Central memory CD8-positive, alpha-beta T cell (primary cell): ENCODE data around the gene ACOD1.
"Not testable (repeated sequence)": the region's sequence is repeated elsewhere in the genome, so short reads cannot be mapped to it uniquely, and the experiment has no call there.

Experiments
- ATAC-seq: fragments of 150-1000 bp; cut with Tn5 transposase; replicated peaks from 2 replicates; pipeline ENCODE4 v1.10.0; 2022; ENCODE audit warnings: mild to moderate bottlenecking, moderate FRiP score, moderate number of reproducible peaks; ENCODE audit not compliant: poor library complexity, severe bottlenecking; ENCODE audit errors: extremely low read depth
- DNase-seq, 2 donors: peaks; one replicate each; pipeline ENCODE4 v3.0.0; 2021; ENCODE audit warnings: low spot score in 2 of 2
- H3K27ac Mint-ChIP-seq: one replicate; pipeline ENCODE4 v1.8.0; 2022; ENCODE audit warnings: low read depth, mild to moderate bottlenecking, moderate library complexity, mixed read lengths
- H3K27me3 Mint-ChIP-seq: one replicate; pipeline ENCODE4 v1.8.0; 2022; ENCODE audit warnings: mixed read lengths
- H3K36me3 Mint-ChIP-seq: one replicate; pipeline ENCODE4 v1.8.0; 2022; ENCODE audit warnings: mild to moderate bottlenecking, moderate library complexity, mixed read lengths; ENCODE audit not compliant: insufficient read depth
- H3K4me1 Mint-ChIP-seq: one replicate; pipeline ENCODE4 v1.8.0; 2022; ENCODE audit warnings: mixed read lengths
- H3K4me3 Mint-ChIP-seq: one replicate; pipeline ENCODE4 v1.8.0; 2022; ENCODE audit warnings: mild to moderate bottlenecking, moderate library complexity, mixed read lengths
- H3K9me3 Mint-ChIP-seq: one replicate; pipeline ENCODE4 v1.8.0; 2022; ENCODE audit warnings: mixed read lengths

Gene ACOD1

GRCh38 chr13:76948149-76948548 is at the start of gene ACOD1:
TSS of gene ACOD1 (plus strand) at chr13:76948511. CDS start at chr13:76948559, 48 bp downstream.
- peaks cover 5% of the 10 kb centered on the region for H3K9me3 Mint-ChIP-seq
- H3K27ac Mint-ChIP-seq: no peak within 1 kb of the TSS
- ATAC-seq (no peak), DNase-seq (no peak)
- H3K27me3 Mint-ChIP-seq: peaks cover 46% of the 10 kb centered on the region
- H3K4me1 Mint-ChIP-seq: no peaks in the 10 kb centered on the region
- H3K4me3 Mint-ChIP-seq: no peak within 1 kb of the TSS
- no peaks in the 10 kb centered on the region for H3K36me3 Mint-ChIP-seq

- H3K4me3 Mint-ChIP-seq, H3K9me3 Mint-ChIP-seq, H3K36me3 Mint-ChIP-seq, H3K4me1 Mint-ChIP-seq, ATAC-seq, H3K27ac Mint-ChIP-seq, DNase-seq: not testable (repeated sequence)
- H3K27me3 Mint-ChIP-seq: peaks cover 75% of the 10 kb centered on the region
Observed at GRCh38 chr13:76899066-76899465, 49.2 kb upstream of the ACOD1 start.

DNA sequence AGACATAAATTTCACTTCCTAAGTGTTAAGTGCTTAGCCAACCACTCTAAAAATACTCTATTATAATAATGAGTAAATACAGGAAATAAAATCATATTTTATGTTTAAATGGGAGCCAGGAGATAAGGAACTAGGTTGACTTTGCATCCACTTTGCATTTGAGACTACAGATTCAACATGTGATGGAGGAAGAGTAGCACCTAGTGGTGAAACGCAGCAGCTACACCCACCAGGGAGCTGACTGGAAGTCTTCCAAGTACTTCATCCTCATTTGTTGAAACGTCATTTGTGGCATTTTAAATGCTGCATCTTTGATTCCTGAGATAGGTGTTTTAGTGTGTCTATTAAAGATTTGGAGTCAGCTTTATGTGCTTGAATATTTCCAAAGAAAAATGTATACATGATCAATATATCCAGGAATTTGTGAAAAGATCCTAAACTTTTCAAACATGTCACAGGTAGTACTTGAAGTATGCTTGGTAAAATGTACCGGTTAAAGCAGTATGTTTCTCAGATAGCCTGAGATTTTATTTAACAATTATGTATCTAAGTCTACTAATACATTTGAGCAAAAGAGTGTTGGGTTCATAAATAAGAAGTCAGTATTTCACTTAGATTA is 44.7 kb upstream of the ACOD1 start:
- H3K27me3 Mint-ChIP-seq: peaks cover 67% of the 10 kb centered on the region
- peaks cover 8% of the 10 kb centered on the region for H3K9me3 Mint-ChIP-seq
- ATAC-seq (peak; percentile 64), DNase-seq (peak; percentile 32 to 46)
- no peak overlapping the region for H3K4me3 Mint-ChIP-seq
- no peaks in the 10 kb centered on the region for H3K4me1 Mint-ChIP-seq
- H3K36me3 Mint-ChIP-seq: no peaks in the 10 kb centered on the region
- H3K27ac Mint-ChIP-seq: no peak overlapping the region

GRCh38 chr13:76904507-76904906 is 43.8 kb upstream of the ACOD1 start:
- Mint-ChIP-seq H3K27me3 (peaks cover 67% of the 10 kb centered on the region), H3K36me3 (no peaks in the 10 kb centered on the region), H3K9me3 (no peaks in the 10 kb centered on the region), H3K27ac (no peak overlapping the region), H3K4me1 (no peaks in the 10 kb centered on the region), H3K4me3 (no peak overlapping the region)
- DNase-seq (no peak), ATAC-seq (no peak)

DNA sequence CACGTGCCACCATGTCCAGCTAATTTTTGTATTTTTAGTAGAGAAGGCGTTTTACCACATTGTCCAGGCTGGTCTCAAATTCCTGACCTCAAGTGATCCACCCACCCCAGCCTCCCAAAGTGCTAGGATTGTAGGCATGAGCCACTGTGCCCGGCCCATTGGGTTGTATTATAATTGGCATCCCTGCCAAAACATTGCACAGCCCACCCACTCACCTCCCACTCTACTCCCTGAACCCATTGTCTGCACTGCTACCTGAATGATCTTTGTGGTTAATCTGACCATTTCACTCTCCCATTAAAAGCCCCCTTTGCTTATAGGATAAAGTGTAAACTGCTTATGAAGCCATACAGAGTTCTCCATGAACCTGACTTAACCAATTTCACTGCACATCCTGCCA is 35.8 kb upstream of the ACOD1 start:
- H3K36me3 Mint-ChIP-seq: no peaks in the 10 kb centered on the region
- no peaks in the 10 kb centered on the region for H3K9me3 Mint-ChIP-seq
- ATAC-seq (no peak), DNase-seq (no peak)
- H3K4me1 Mint-ChIP-seq: no peaks in the 10 kb centered on the region
- H3K27me3 Mint-ChIP-seq: peaks cover 54% of the 10 kb centered on the region
- no peak overlapping the region for H3K27ac Mint-ChIP-seq
- no peak overlapping the region for H3K4me3 Mint-ChIP-seq

GRCh38 chr13:76913898-76914297 is 34.4 kb upstream of the ACOD1 start:
- H3K36me3 Mint-ChIP-seq: no peaks in the 10 kb centered on the region
- peaks cover 65% of the 10 kb centered on the region for H3K27me3 Mint-ChIP-seq

GRCh38 chr13:76917095-76917494 is 31.2 kb upstream of the ACOD1 start:
- Mint-ChIP-seq H3K27me3 (peaks cover 66% of the 10 kb centered on the region), H3K27ac (no peak overlapping the region), H3K4me1 (no peaks in the 10 kb centered on the region), H3K9me3 (no peaks in the 10 kb centered on the region), H3K36me3 (peaks cover 1% of the 10 kb centered on the region), H3K4me3 (no peak overlapping the region)
- DNase-seq (no peak), ATAC-seq (no peak)

More at GRCh38 chr13:76913898-76914297, 34.4 kb upstream of the ACOD1 start:
- H3K9me3 Mint-ChIP-seq: no peaks in the 10 kb centered on the region
- no peaks in the 10 kb centered on the region for H3K4me1 Mint-ChIP-seq
- H3K27ac Mint-ChIP-seq: no peak overlapping the region
- no peak for ATAC-seq
- no peak overlapping the region for H3K4me3 Mint-ChIP-seq
- no peak for DNase-seq

DNA sequence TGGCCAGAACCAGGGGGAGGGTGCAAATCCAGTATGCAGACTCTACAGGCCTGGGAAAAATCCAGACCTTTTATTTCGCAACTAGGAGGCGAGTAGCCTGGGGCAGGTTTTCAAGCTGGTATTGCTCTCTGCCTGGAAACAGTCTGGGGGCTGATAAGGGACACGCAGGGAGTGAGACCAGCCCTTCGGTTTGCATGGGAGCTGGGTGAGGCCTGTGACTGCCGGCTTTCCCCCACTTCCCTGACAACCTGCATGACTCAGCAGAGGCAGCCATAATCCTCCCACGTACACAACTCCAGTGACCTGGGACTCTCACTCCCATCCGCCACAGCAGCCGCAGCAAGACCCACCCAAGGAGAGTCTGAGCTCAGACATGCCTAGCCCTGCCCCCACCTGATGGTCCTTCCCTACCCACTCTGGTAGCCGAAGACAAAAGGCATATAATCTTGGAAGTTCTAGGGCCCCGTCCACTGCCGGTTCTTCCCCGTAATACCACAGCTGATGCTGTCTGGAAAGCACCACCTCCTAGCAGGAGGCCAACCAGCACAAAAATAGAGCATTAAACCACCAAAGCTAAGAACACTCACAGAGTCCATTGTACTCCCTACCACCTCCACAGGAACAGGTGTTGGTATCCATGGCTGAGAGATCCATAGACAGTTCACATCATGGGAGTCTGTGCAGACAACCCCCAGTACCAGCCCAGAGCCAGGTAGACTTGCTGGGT is 30.4 kb upstream of the ACOD1 start:
- H3K27me3 Mint-ChIP-seq: peaks cover 73% of the 10 kb centered on the region
- not testable (repeated sequence) for H3K4me3 Mint-ChIP-seq, H3K36me3 Mint-ChIP-seq, H3K4me1 Mint-ChIP-seq, DNase-seq, ATAC-seq, H3K9me3 Mint-ChIP-seq, H3K27ac Mint-ChIP-seq

- H3K9me3 Mint-ChIP-seq: no peaks in the 10 kb centered on the region
- no peak overlapping the region for H3K27ac Mint-ChIP-seq
- DNase-seq (no peak), ATAC-seq (no peak)
- no peak overlapping the region for H3K4me3 Mint-ChIP-seq
- H3K4me1 Mint-ChIP-seq: no peaks in the 10 kb centered on the region
- H3K27me3 Mint-ChIP-seq: peaks cover 76% of the 10 kb centered on the region
- H3K36me3 Mint-ChIP-seq: peaks cover 1% of the 10 kb centered on the region
Observed at GRCh38 chr13:76921516-76921915, 26.8 kb upstream of the ACOD1 start.

DNA sequence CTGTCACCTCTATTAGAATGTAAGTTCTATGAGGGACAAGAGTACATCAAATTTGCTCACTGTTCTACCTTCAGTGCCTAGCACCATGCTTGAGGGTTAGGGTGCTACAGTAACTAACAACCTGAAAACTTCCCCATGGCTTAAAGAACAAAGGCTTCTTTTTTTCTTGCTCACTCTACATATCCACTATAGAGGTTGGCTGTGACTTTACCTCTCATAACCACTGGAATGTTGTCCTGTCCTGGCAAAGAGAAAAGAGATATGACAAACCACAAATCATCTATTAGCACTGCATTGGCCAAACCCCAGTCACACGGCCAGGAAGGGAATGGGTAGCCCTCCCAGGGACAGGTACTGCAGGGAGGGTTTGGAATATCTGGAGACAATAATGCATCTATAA is 23.2 kb upstream of the ACOD1 start:
- H3K36me3 Mint-ChIP-seq: no peaks in the 10 kb centered on the region
- DNase-seq: no peak
- no peaks in the 10 kb centered on the region for H3K9me3 Mint-ChIP-seq
- H3K27ac Mint-ChIP-seq: no peak overlapping the region
- peaks cover 45% of the 10 kb centered on the region for H3K27me3 Mint-ChIP-seq
- no peaks in the 10 kb centered on the region for H3K4me1 Mint-ChIP-seq
- ATAC-seq: no peak
- H3K4me3 Mint-ChIP-seq: no peak overlapping the region

- Mint-ChIP-seq H3K4me3 (no peak overlapping the region), H3K27ac (no peak overlapping the region), H3K4me1 (no peaks in the 10 kb centered on the region), H3K9me3 (no peaks in the 10 kb centered on the region), H3K27me3 (peaks cover 39% of the 10 kb centered on the region), H3K36me3 (no peaks in the 10 kb centered on the region)
- DNase-seq (no peak), ATAC-seq (no peak)
Observed at GRCh38 chr13:76927955-76928354, 20.4 kb upstream of the ACOD1 start.

DNA sequence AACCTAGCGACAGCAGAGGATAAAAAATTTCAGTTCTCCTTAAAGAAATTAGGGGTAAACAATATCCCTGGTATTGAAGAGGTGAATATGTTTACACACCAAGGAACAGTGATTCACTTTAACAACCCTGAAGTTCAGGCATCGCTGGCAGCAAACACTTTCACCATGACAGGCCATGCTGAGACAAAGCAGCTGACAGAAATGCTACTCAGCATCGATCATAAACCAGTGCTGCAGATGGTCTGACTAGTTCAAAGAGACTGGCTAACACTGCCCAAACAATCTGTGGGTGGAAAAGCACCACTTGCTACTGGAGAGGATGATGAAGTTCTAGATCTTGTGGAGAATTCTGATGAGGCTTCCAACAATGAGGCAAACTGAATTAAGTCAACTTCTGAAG is 19.9 kb upstream of the ACOD1 start:
- H3K27ac Mint-ChIP-seq: no peak overlapping the region
- H3K4me1 Mint-ChIP-seq: no peaks in the 10 kb centered on the region
- no peak for ATAC-seq
- no peaks in the 10 kb centered on the region for H3K36me3 Mint-ChIP-seq
- no peak for DNase-seq
- H3K4me3 Mint-ChIP-seq: no peak overlapping the region
- peaks cover 34% of the 10 kb centered on the region for H3K27me3 Mint-ChIP-seq
- no peaks in the 10 kb centered on the region for H3K9me3 Mint-ChIP-seq

DNA sequence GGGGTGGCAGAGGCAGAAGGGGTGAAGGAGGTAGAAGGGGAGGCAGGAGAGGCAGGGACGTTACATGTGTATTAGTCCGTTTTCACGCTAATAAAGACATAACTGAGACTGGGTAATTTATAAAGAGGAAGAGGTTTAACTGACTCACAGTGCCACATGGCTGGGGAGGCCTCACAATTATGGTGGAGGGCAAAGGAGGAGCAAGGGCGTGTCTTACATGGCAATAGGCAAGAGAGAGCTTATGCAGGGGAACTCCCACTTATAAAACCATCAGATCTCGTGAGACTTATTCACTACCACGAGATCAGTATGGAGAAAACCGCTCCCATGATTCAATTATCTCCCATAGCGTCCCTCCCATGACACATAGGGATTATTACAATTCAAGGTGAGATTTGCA is 19.0 kb upstream of the ACOD1 start:
- Mint-ChIP-seq H3K27ac (no peak overlapping the region), H3K27me3 (peaks cover 28% of the 10 kb centered on the region), H3K4me1 (no peaks in the 10 kb centered on the region), H3K36me3 (no peaks in the 10 kb centered on the region), H3K9me3 (no peaks in the 10 kb centered on the region), H3K4me3 (no peak overlapping the region)
- DNase-seq (no peak), ATAC-seq (no peak)
